ENCODE data around the gene CRYL1. TPM values are rescaled to one million over a fixed set of nuclear protein-coding genes. Genes with fewer than 3 reads are reported as not detected.

CRYL1 gene
- polyA plus RNA-seq, 3 donors from 2014 or later = 26.2 to 54.2 (median 30.1) TPM

DNA sequence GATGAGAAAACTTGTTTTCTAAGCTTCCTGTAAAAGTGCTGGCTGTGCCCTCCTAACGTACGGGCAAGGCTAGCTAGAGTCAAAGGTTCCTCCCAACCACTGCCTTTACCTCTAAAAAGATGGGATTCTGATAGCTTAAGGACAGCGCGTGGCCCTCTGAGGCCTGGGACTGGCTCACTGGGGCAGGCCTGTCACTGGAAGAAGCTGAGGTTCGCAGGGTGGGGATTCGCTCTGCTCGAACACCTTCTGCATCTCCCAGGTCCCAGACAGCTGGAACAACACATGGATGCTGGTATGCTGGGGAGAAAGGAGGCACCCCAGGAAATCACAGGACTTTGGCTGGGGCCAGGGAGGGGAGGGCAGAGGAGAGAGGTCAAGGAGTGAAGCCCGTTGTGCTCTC is 53.1 kb downstream of the CRYL1 start:
- Mint-ChIP-seq H3K36me3 (peaks cover 0 to 5% (median 4%) of the 10 kb centered on the region in 3 donors), H3K9me3 (no peaks in the 10 kb centered on the region), H3K4me3 (no peak overlapping the region), H3K27ac (peak overlapping the region in 3 of 6 donors; percentile 30 to 72 (median 61)), H3K4me1 (peaks cover 24 to 26% of the 10 kb centered on the region in 2 donors), H3K27me3 (ENCODE audit: low read depth in 3 of 3) (peaks cover 3 to 6% (median 4%) of the 10 kb centered on the region in 3 donors)
- DNase-seq = no peak

DNA sequence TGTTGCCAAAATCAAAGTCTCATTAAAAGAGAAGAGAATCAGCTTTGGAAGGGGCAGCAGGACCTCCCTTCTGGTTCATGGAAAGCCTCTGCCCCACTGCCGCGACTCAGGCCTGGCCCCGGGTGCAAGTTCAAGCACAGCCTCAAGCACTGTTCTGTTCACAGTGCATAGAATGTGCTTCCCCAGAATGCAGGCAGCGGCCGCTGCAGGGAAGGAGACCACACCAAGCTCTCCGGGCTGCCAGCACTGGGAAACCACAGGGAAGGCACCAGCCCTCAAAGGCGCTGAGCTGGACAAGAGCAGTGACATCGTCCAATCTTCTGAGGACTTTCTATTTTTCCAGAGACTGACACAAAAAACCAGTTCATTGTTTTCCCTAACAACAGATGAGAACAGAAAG is 55.5 kb downstream of the CRYL1 start:
- no peak overlapping the region for H3K4me3 Mint-ChIP-seq
- no peak for DNase-seq
- no peaks in the 10 kb centered on the region for H3K9me3 Mint-ChIP-seq
- peaks cover under 1 to 4% of the 10 kb centered on the region in 2 donors for H3K4me1 Mint-ChIP-seq
- peaks cover 0 to 2% (median 2%) of the 10 kb centered on the region in 3 donors for H3K27me3 Mint-ChIP-seq (ENCODE audit: low read depth in 3 of 3)
- no peak overlapping the region for H3K27ac Mint-ChIP-seq
- peaks cover 0 to 5% (median 4%) of the 10 kb centered on the region in 3 donors for H3K36me3 Mint-ChIP-seq

DNA sequence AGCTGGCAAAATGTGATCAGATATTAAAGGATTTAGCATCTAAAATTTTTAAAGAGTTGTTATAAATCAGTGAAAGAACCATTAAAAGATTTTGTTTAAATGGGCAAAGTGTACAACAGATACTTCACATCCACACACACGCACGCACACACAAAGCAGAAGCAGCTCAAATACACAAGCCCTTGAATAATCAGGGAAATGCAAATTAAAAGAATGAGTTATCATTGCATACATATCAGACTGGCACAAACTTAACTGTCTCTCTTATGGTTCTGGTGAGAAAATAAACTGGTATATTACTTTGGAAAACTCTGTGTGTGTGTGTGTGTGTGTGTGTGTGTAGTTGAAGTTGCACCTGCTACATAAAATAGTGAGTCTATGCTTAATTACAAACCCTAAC is 59.3 kb downstream of the CRYL1 start:
- Mint-ChIP-seq H3K4me1 (peaks cover 3 to 4% of the 10 kb centered on the region in 2 donors), H3K27ac (no peak overlapping the region), H3K9me3 (no peaks in the 10 kb centered on the region), H3K36me3 (peaks cover 0 to 5% (median 4%) of the 10 kb centered on the region in 3 donors), H3K27me3 (ENCODE audit: low read depth in 3 of 3) (no peaks in the 10 kb centered on the region), H3K4me3 (no peak overlapping the region)
- DNase-seq = no peak

DNA sequence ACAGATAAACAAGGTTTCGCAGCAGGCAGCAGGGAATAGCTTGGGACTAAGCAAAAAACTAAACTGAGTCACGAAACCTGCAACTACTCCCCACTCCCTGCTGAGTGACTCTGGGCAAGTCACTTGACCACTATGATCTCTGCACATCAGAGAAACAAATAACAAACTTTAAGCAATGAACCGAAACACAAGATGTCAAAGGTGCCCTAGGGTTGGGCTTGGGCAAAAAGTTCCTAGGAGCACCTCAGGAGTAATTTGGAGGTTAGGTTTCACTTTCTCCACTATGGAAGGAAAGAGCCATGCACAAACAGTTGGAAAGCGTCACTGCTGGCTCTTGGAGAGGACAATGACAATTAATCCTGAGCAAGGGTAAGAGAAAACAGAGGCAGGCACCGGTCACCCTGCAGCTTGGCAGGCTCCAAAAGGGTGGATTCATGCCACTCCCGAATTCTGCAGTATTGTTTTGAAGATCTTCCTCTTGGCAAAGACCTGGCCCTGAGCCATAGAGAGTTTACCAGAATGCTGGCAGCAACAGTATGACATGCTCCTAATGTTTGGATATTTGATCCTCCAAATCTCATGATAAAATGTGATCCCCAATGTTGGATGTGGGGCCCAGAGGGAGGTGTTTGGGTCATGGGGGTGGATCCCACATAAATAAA is 60.3 kb downstream of the CRYL1 start:
- Mint-ChIP-seq H3K4me1 (peaks cover 11 to 12% of the 10 kb centered on the region in 2 donors), H3K27me3 (ENCODE audit: low read depth in 3 of 3) (peaks cover 0 to 2% (median 0%) of the 10 kb centered on the region in 3 donors), H3K9me3 (no peaks in the 10 kb centered on the region), H3K27ac (peak overlapping the region in 1 of 6 donors; percentile 27), H3K36me3 (peaks cover 0 to 5% (median 0%) of the 10 kb centered on the region in 3 donors), H3K4me3 (no peak overlapping the region)
- no peak for DNase-seq

DNA sequence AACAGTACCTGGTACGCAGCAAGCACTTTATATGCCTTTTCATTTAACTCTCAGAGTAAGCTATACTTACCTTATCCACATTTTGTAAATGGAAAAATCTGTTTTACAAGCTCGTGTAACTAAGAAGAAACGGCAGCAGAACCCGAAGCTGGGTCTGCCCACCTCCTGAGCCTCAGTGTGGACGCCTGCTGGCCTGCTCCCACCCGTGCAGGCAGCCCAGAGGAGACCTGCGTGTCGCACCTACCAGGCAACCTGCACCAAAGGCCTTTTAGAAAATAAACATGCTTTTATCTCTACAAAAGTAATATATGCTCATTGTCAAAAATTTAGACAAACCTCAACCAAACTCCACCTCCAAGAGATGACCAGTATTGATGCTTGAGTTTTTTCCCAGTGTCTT is 62.7 kb downstream of the CRYL1 start:
- Mint-ChIP-seq H3K27me3 (ENCODE audit: low read depth in 3 of 3) (peaks cover 0 to 2% (median 0%) of the 10 kb centered on the region in 3 donors), H3K4me1 (peaks cover 12 to 16% of the 10 kb centered on the region in 2 donors), H3K9me3 (no peaks in the 10 kb centered on the region), H3K27ac (no peak overlapping the region), H3K4me3 (no peak overlapping the region), H3K36me3 (peaks cover 0 to 4% (median 0%) of the 10 kb centered on the region in 3 donors)
- no peak for DNase-seq

DNA sequence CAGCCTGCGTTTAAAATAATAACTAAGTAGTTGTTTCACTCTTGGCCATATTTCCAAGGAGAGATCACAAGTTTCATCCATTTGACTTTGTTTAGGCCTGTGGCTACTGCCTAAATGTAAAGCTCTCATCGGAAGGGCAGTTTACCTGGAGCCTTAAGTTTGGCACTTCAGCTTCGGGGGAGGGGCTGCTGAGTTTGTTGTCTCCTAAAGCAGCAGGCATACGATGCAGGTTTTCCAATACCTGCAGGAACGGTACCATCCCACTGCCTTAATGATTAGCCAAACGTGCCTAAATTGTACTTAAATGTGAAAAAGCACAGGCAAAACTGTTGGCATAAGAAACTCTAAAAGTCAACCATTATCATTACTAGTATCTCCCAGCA is 63.1 kb downstream of the CRYL1 start:
- no peak for DNase-seq
- Mint-ChIP-seq H3K4me3 (no peak overlapping the region), H3K9me3 (no peaks in the 10 kb centered on the region), H3K27me3 (ENCODE audit: low read depth in 3 of 3) (peaks cover 0 to 2% (median 0%) of the 10 kb centered on the region in 3 donors), H3K27ac (no peak overlapping the region), H3K4me1 (peaks cover 16% of the 10 kb centered on the region in 2 donors), H3K36me3 (peaks cover 0 to 4% (median 0%) of the 10 kb centered on the region in 3 donors)

DNA sequence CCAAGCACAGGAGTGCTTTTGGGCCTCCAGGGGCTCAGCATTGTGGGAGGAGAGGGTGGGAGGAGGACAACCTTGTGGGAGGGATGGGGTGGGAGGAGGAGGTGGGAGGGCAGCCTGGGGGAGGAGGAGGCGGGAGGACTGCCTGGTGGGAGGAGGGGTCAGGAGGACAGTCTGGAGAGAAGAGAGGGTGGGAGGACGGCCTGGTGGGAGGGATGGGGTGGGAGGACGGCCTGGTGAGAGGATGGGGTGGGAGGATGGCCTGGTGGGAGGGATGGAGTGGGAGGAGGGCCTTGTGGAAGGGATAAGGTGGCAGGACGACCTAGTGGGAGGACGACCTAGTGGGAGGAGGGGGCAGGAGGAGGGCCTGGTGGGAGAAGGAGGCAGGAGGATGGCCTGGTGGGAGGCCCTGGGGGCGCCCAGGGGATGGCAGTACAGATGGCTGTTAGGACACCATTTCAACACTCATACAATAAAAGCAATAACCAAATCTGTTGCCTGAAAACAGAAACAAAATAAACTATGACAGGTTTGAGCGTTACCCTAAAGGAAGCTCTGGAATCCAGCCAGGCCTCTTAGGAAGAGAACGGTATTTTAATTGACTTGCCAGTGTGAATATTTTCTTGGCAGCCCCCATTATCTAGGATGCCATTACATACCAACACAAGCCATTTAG is 63.7 kb downstream of the CRYL1 start:
- peaks cover 0 to 2% (median 0%) of the 10 kb centered on the region in 3 donors for H3K27me3 Mint-ChIP-seq (ENCODE audit: low read depth in 3 of 3)
- no peaks in the 10 kb centered on the region for H3K9me3 Mint-ChIP-seq
- peaks cover 16% of the 10 kb centered on the region in 2 donors for H3K4me1 Mint-ChIP-seq
- no peak overlapping the region for H3K4me3 Mint-ChIP-seq
- H3K36me3 Mint-ChIP-seq = peaks cover 0 to 4% (median 0%) of the 10 kb centered on the region in 3 donors
- H3K27ac Mint-ChIP-seq = no peak overlapping the region
- no peak for DNase-seq

DNA sequence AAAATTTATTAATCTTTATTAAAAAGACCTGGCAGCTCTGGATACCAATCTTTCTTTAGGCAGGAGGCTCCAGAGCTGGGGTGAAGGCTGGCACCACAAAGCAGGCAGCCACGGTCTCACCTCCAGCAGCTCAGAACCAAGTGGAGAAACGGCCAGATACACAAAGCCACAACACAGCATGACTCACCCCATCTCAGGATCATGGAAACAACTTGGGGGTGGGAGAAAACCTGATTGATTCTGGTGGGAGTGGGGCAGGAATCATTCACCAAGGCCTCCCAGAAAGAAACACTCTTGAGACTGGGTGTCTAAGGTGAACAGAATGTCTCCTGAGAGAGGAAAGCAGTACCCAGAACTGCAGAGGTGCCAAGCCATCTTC is 64.2 kb downstream of the CRYL1 start:
- Mint-ChIP-seq H3K4me3 (no peak overlapping the region), H3K4me1 (peaks cover 16% of the 10 kb centered on the region in 2 donors), H3K27ac (peak overlapping the region in 1 of 6 donors; percentile 51), H3K36me3 (peaks cover 0 to 4% (median 0%) of the 10 kb centered on the region in 3 donors), H3K27me3 (ENCODE audit: low read depth in 3 of 3) (peaks cover 0 to 2% (median 0%) of the 10 kb centered on the region in 3 donors), H3K9me3 (no peaks in the 10 kb centered on the region)
- no peak for DNase-seq

DNA sequence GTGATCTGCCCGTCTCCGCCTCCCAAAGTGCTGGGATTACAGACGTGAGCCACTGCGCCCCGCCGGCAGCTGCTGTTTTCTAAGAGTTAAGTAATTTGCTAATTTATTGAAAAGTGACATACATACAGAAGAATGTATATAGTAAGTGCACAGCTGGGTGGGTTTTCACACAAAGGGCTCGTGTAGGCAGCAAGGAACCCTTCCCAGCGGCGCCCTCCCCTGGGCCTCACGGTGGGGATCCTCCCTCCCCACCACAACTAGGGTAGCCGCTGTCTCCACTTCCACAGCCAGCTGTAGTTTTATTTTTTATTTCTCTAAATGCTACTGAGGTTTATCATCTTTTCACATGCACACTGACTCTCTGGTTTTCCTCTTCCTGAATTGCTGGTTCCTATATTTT is 64.9 kb downstream of the CRYL1 start:
- no peak for DNase-seq
- Mint-ChIP-seq H3K36me3 (peaks cover 0 to 4% (median 0%) of the 10 kb centered on the region in 3 donors), H3K9me3 (no peaks in the 10 kb centered on the region), H3K27me3 (ENCODE audit: low read depth in 3 of 3) (peaks cover 0 to 2% (median 0%) of the 10 kb centered on the region in 3 donors), H3K27ac (no peak overlapping the region), H3K4me3 (peak overlapping the region in 2 of 5 donors; percentile 18 to 31), H3K4me1 (peaks cover 16% of the 10 kb centered on the region in 2 donors)

DNA sequence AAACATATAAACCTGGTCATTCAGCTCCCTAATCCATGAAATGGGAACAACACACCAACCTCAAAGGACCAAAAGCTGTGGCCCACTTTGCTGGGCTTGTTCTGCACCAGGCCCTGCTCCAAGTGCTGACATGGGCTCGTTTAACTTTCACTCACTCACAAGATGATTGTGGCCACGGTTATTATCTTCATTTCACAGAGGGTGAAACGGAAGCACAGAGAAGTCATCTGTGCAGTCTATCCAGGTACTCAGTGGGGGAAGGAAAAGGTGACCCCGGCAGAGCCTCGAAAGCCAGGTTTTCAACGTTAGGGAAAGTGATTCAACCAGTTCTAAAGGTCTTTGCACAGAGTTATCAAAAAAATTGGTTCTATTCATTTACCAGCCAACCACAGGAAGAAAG is 68.0 kb downstream of the CRYL1 start:
- Mint-ChIP-seq H3K4me3 (no peak overlapping the region), H3K27me3 (ENCODE audit: low read depth in 3 of 3) (peaks cover 0 to 2% (median 2%) of the 10 kb centered on the region in 3 donors)
- no peak for DNase-seq

DNA sequence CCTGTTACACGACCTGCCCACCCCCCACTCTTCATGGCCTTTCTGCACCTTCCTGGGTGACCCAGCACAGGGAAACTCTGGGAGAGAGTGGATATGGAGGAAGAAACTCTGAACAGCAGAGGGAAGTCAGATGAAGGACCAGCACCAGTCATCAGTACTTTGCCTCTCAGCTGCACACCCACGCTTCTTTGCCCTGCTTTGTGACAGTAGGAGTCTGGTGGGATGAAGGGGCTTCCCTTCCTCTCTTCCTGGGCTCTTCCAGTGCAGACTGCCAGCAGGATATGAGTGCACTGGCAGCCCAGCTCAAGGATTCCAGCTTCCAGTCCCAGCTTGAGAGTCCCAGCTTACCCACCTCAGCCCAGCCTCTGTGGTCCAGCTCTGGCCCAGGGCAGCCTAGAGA is 68.9 kb downstream of the CRYL1 start:
- Mint-ChIP-seq H3K27me3 (ENCODE audit: low read depth in 3 of 3) (peaks cover 0 to 4% (median 2%) of the 10 kb centered on the region in 3 donors), H3K4me1 (peaks cover 14 to 17% of the 10 kb centered on the region in 2 donors), H3K4me3 (no peak overlapping the region), H3K36me3 (peaks cover 0 to 4% (median 0%) of the 10 kb centered on the region in 3 donors), H3K9me3 (peaks cover 0 to 3% (median 0%) of the 10 kb centered on the region in 6 donors), H3K27ac (peak overlapping the region in 2 of 6 donors; percentile 42 to 48)
- no peak for DNase-seq

More for the DNA sequence above, 68.0 kb downstream of the CRYL1 start:
- peaks cover 16% of the 10 kb centered on the region in 2 donors for H3K4me1 Mint-ChIP-seq
- H3K27ac Mint-ChIP-seq = no peak overlapping the region
- peaks cover 0 to 3% (median 0%) of the 10 kb centered on the region in 6 donors for H3K9me3 Mint-ChIP-seq
- H3K36me3 Mint-ChIP-seq = peaks cover 0 to 4% (median 0%) of the 10 kb centered on the region in 3 donors

DNA sequence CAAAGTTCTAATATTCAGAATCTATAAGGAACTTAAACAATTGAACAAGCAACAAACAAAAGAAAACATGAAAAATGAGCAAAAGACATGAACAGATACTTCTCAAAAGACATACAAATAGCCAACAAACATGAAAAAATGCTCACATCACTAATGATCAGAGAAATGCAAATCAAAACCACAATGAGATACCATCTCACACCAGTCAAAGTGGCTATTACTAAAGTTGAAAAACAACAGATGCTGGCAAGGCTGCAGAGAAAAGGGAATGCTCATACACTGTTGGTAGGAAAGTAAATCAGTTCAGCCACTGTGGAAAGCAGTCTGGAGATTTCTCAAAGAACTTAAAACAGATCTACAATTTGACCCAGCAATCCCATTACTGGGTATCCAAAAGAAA is 74.3 kb downstream of the CRYL1 start:
- DNase-seq = no peak

DNA sequence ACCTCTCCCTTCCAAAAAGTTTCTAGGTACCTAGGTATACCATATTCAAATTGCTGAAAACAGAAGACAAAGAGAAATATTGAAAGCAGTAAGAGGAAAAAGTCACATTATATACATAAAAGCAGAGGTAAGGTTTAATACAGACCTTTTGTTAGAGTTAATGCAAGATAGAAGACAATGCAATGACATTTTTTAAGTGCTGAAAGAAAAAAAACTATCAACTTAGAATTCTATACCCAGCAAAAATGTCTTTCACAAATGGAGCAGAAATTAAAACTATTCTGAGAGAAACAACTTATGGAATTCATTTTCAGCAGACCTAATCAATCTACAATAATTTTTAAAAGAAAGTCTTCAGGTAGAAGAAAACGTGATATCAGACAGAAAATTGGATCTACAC is 77.2 kb downstream of the CRYL1 start:
- Mint-ChIP-seq H3K4me3 (no peak overlapping the region), H3K4me1 (peaks cover 5 to 9% of the 10 kb centered on the region in 2 donors), H3K27me3 (ENCODE audit: low read depth in 3 of 3) (peaks cover 1 to 4% (median 2%) of the 10 kb centered on the region in 3 donors), H3K27ac (no peak overlapping the region), H3K9me3 (peaks cover 16 to 43% (median 22%) of the 10 kb centered on the region in 6 donors), H3K36me3 (peaks cover 19 to 24% (median 22%) of the 10 kb centered on the region in 3 donors)
- DNase-seq = no peak

More for the DNA sequence above, 74.3 kb downstream of the CRYL1 start:
- Mint-ChIP-seq H3K4me1 (peaks cover 5 to 9% of the 10 kb centered on the region in 2 donors), H3K4me3 (peak overlapping the region in 1 of 5 donors; percentile 55), H3K36me3 (peaks cover 13 to 17% (median 13%) of the 10 kb centered on the region in 3 donors), H3K27me3 (ENCODE audit: low read depth in 3 of 3) (peaks cover 2 to 4% (median 4%) of the 10 kb centered on the region in 3 donors), H3K27ac (no peak overlapping the region), H3K9me3 (peaks cover 12 to 35% (median 17%) of the 10 kb centered on the region in 6 donors)

DNA sequence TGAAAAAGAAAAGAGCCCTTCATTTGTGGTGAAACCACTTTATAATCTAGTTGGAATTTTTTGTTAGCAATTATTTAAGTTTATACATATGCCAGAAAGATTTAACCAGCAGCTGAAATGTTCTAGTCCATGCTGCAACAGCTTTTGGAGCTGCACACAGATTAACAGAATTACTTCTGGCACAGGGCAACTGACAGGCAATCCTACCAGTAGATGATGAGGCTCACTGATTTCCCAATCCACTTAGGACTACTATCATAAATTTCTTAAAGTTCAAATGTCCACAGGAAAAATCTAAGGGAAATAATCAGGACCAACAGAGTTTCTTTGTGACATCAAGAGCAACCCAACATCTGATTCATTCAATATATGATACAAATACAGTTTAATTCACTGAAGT is 78.8 kb downstream of the CRYL1 start:
- no peak overlapping the region for H3K4me3 Mint-ChIP-seq

More for the DNA sequence above, 78.8 kb downstream of the CRYL1 start:
- Mint-ChIP-seq H3K27me3 (ENCODE audit: low read depth in 3 of 3) (peaks cover 0 to 4% (median 2%) of the 10 kb centered on the region in 3 donors), H3K27ac (no peak overlapping the region), H3K4me1 (peaks cover 5 to 9% of the 10 kb centered on the region in 2 donors), H3K36me3 (peaks cover 19 to 24% (median 22%) of the 10 kb centered on the region in 3 donors), H3K9me3 (peaks cover 16 to 43% (median 22%) of the 10 kb centered on the region in 6 donors)
- no peak for DNase-seq
